ENCODE data around the gene KRT33A.

The KRT33A gene

GRCh38 chr17:41327411-41328120, 23.1 kb downstream of the KRT33A start:
- no peak for DNase-seq

- no peak for DNase-seq
Observed at GRCh38 chr17:41326173-41327145, 24.2 kb downstream of the KRT33A start.

GRCh38 chr17:41325611-41326010, 25.0 kb downstream of the KRT33A start:
- no peak for DNase-seq

GRCh38 chr17:41325126-41325525, 25.5 kb downstream of the KRT33A start:
- DNase-seq, result no peak

GRCh38 chr17:41324180-41325075, 26.2 kb downstream of the KRT33A start:
- no peak for DNase-seq

- DNase-seq, result no peak
Observed at GRCh38 chr17:41322903-41323895, 27.4 kb downstream of the KRT33A start.

GRCh38 chr17:41322094-41322902, 28.3 kb downstream of the KRT33A start:
- DNase-seq, result no peak

- DNase-seq, result no peak
Observed at GRCh38 chr17:41318231-41318630, 32.4 kb downstream of the KRT33A start.

GRCh38 chr17:41315814-41316445, 34.7 kb downstream of the KRT33A start:
- DNase-seq, result no peak

- no peak for DNase-seq
Observed at GRCh38 chr17:41315204-41315794, 35.3 kb downstream of the KRT33A start, which contains the start of gene KRTAP17-1. Gene KRTAP17-1 (minus strand): TSS chr17:41315710. CDS start chr17:41315650, 60 bp downstream.

- no peak for DNase-seq
Observed at GRCh38 chr17:41311111-41311510, 39.5 kb downstream of the KRT33A start.

- DNase-seq, result no peak
Observed at GRCh38 chr17:41308918-41309359, 41.7 kb downstream of the KRT33A start, which contains the start of gene KRTAP16-1. Gene KRTAP16-1 (minus strand): TSS chr17:41309309. CDS start chr17:41309253, 56 bp downstream.

GRCh38 chr17:41308251-41308917, 42.2 kb downstream of the KRT33A start:
- peak; percentile 4 for DNase-seq

- no peak for DNase-seq
Observed at GRCh38 chr17:41307647-41308046, 43.0 kb downstream of the KRT33A start.

- DNase-seq, result no peak
Observed at GRCh38 chr17:41304091-41304490, 46.5 kb downstream of the KRT33A start.

- DNase-seq, result no peak
Observed at GRCh38 chr17:41302981-41303380, 47.6 kb downstream of the KRT33A start.

GRCh38 chr17:41301916-41302901, 48.4 kb downstream of the KRT33A start, which contains the start of gene KRTAP29-1:
Gene KRTAP29-1 (minus strand): TSS chr17:41302851. CDS start chr17:41302851, 0 bp downstream.
- no peak for DNase-seq
